PC-3 (cell line): ENCODE data around the gene GGACT. TPM values are rescaled to one million over a fixed set of nuclear protein-coding genes. Genes with fewer than 3 reads are reported as not detected.

Source experiments
- ATAC-seq: fragments of 200-7000 bp; cut with Tn5 transposase; 2 replicates; pipeline ENCODE4 v1.9.1; 2020; ENCODE audit warnings: mild to moderate bottlenecking, moderate library complexity
- BruUV-seq: library from RNA; stranded (reverse); fragments of 400-500 nt; replicated peaks from 2 replicates; lab custom pipeline; 2021; lab: Mats Ljungman, UMichigan
- CTCF ChIA-PET: fragments of 300-600 bp; sonication (Branson Sonifier 250); formaldehyde crosslinking; loops from one replicate; lab custom pipeline; 2022; ENCODE audit warnings: antibody characterized with exemption; lab: Charles Lee
- POLR2A ChIA-PET: fragments of 300-600 bp; sonication (Branson Sonifier 250); formaldehyde crosslinking; loops from one replicate; lab custom pipeline; 2022; ENCODE audit warnings: antibody characterized with exemption; ENCODE audit not compliant: unreplicated experiment; lab: Charles Lee
- DNase-seq: peaks from one replicate; pipeline ENCODE4 v3.0.0-alpha.2; 2015
- H2AFZ ChIP-seq: fragments of 300-600 bp; sonication (generic); 2 replicates; pipeline ENCODE4 v1.6.0; 2016; ENCODE audit warnings: antibody characterized with exemption, low read length
- H3F3A ChIP-seq: fragments of 300-600 bp; sonication (generic); one replicate; pipeline ENCODE4 v1.6.0; 2017; ENCODE audit warnings: antibody characterized with exemption, low read length, control low read depth, mild to moderate bottlenecking; ENCODE audit not compliant: unreplicated experiment
- H3K27ac ChIP-seq: fragments of 300-600 bp; sonication (generic); 2 replicates; pipeline ENCODE4 v1.5.1; 2016; ENCODE audit warnings: mild to moderate bottlenecking, low read length
- H3K27me3 ChIP-seq: fragments of 300-600 bp; sonication (generic); 2 replicates; pipeline ENCODE4 v1.6.1; 2016; ENCODE audit warnings: low read length, mixed read lengths
- H3K36me3 ChIP-seq: fragments of 300-600 bp; sonication (generic); 2 replicates; pipeline ENCODE4 v1.6.1; 2016; ENCODE audit warnings: low read depth, mixed run types, low read length, mixed read lengths
- H3K4me1 ChIP-seq: fragments of 300-600 bp; sonication (generic); 2 replicates; pipeline ENCODE4 v1.5.1; 2016; ENCODE audit warnings: low read length; ENCODE audit not compliant: insufficient read depth
- H3K4me2 ChIP-seq: fragments of 300-600 bp; sonication (generic); 2 replicates; pipeline ENCODE4 v1.6.0; 2016; ENCODE audit warnings: low read length
- H3K4me3 ChIP-seq: fragments of 300-600 bp; sonication (generic); 2 replicates; pipeline ENCODE4 v1.5.1; 2016; ENCODE audit warnings: mild to moderate bottlenecking, low read length, mixed read lengths
- H3K79me2 ChIP-seq: fragments of 300-600 bp; sonication (generic); 2 replicates; pipeline ENCODE4 v1.6.1; 2017; ENCODE audit warnings: low read length, mixed read lengths
- H3K9ac ChIP-seq: fragments of 300-600 bp; sonication (generic); 2 replicates; pipeline ENCODE4 v1.6.0; 2016; ENCODE audit warnings: mild to moderate bottlenecking, low read length
- H3K9me2 ChIP-seq: fragments of 300-600 bp; sonication (generic); replicated peaks from 2 replicates; pipeline ENCODE4 v1.6.1; 2016; ENCODE audit warnings: mixed run types, low read length, mixed read lengths
- H3K9me3 ChIP-seq: fragments of 300-600 bp; sonication (generic); 2 replicates; pipeline ENCODE4 v1.6.1; 2016; ENCODE audit warnings: low read length, mixed read lengths
- H4K20me1 ChIP-seq: fragments of 300-600 bp; sonication (generic); 2 replicates; pipeline ENCODE4 v1.6.1; 2016; ENCODE audit warnings: low read length, mixed read lengths
- EZH2 ChIP-seq: fragments of 300-600 bp; sonication (generic); IDR thresholded peaks from one replicate; pipeline ENCODE4 v1.6.1; 2017; ENCODE audit warnings: antibody characterized with exemption, mild to moderate bottlenecking, low read length; ENCODE audit not compliant: unreplicated experiment
- EZH2phosphoT487 ChIP-seq: fragments of 300-600 bp; sonication (generic); IDR thresholded peaks from 2 replicates; pipeline ENCODE4 v1.6.1; 2018; ENCODE audit warnings: mild to moderate bottlenecking, antibody characterized with exemption, low read length, borderline replicate concordance
- intact Hi-C: fragments of 100-400 bp; cut with micrococcal nuclease; formaldehyde crosslinking; loops from 2 replicates; pipeline ENCODE4 v1.9.0; 2023
- total RNA-seq: library from RNA; depleted of rRNA; stranded (reverse); fragments of >200 nt; gene quantifications from 2 replicates; pipeline ENCODE4 v1.2.3, GENCODE V29; 2014
- TF ChIP-seq, protein P1 (sequence below): fragments of 300-600 bp; sonication (generic); conservative IDR thresholded peaks from 2 replicates; pipeline ENCODE4 v1.5.1; 2017; ENCODE audit warnings: antibody characterized with exemption, low read depth, mild to moderate bottlenecking, low read length

The GGACT gene
- total RNA-seq, 1 experiment from 2014 or later: 0.77 TPM

DNA sequence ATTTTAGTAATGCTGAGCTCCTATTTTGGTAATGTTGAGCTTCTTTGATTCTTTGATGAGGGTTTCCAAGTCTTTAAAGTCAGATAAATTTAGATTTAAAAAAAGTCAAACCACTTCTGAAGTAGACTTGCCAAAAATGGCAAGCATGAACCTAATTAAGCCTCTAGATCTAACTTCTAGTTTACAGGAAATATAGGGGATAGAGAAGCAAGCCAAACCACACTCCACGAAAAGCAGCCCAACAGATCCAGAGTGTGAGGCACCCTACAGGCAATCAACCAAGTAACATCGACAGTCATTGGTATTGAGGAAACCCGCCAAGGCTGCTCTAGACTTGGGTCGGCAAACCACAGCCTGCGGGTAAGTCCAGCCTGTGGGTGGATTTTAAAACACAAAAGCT is 3.7 kb downstream of the GGACT start:
- no TSS peak for BruUV-seq
- H3K9ac ChIP-seq: no peak overlapping the region
- no peaks in the 10 kb centered on the region for H4K20me1 ChIP-seq
- no peaks in the 10 kb centered on the region for H3F3A ChIP-seq
- intact Hi-C loops: no loop called here
- ATAC-seq (no peak), DNase-seq (no peak)
- TF ChIP-seq EZH2: no peak
- TF ChIP-seq EZH2phosphoT487: no peak
- no peaks in the 10 kb centered on the region for H3K4me1 ChIP-seq
- no peak overlapping the region for H3K4me3 ChIP-seq
- H3K4me2 ChIP-seq: no peak overlapping the region
- H3K27me3 ChIP-seq: no peaks in the 10 kb centered on the region
- H3K79me2 ChIP-seq: no peaks in the 10 kb centered on the region
- no peaks in the 10 kb centered on the region for H3K36me3 ChIP-seq
- no peaks in the 10 kb centered on the region for H3K9me3 ChIP-seq
- H2AFZ ChIP-seq: no peak overlapping the region
- ChIA-PET CTCF (no interaction called here), POLR2A (no interaction called here)
- no peak overlapping the region for H3K27ac ChIP-seq
- no peaks in the 10 kb centered on the region for H3K9me2 ChIP-seq

- POLR2A ChIA-PET: no interaction called here
- H3K9me2 ChIP-seq: no peaks in the 10 kb centered on the region
- no peaks in the 10 kb centered on the region for H3K4me1 ChIP-seq
- intact Hi-C loops: no loop called here
- no peaks in the 10 kb centered on the region for H3K9me3 ChIP-seq
- H3K4me3 ChIP-seq: no peak overlapping the region
- H3K27ac ChIP-seq: no peak overlapping the region
- H4K20me1 ChIP-seq: no peaks in the 10 kb centered on the region
- BruUV-seq: no TSS peak
- H3K9ac ChIP-seq: no peak overlapping the region
- TF ChIP-seq EZH2 (no peak), EZH2phosphoT487 (no peak)
- TF ChIP-seq, protein P1, sequence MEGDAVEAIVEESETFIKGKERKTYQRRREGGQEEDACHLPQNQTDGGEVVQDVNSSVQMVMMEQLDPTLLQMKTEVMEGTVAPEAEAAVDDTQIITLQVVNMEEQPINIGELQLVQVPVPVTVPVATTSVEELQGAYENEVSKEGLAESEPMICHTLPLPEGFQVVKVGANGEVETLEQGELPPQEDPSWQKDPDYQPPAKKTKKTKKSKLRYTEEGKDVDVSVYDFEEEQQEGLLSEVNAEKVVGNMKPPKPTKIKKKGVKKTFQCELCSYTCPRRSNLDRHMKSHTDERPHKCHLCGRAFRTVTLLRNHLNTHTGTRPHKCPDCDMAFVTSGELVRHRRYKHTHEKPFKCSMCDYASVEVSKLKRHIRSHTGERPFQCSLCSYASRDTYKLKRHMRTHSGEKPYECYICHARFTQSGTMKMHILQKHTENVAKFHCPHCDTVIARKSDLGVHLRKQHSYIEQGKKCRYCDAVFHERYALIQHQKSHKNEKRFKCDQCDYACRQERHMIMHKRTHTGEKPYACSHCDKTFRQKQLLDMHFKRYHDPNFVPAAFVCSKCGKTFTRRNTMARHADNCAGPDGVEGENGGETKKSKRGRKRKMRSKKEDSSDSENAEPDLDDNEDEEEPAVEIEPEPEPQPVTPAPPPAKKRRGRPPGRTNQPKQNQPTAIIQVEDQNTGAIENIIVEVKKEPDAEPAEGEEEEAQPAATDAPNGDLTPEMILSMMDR: no peak
- no peaks in the 10 kb centered on the region for H3K79me2 ChIP-seq
- no peaks in the 10 kb centered on the region for H3K27me3 ChIP-seq
- DNase-seq: no peak
- H3F3A ChIP-seq: no peaks in the 10 kb centered on the region
- H2AFZ ChIP-seq: no peak overlapping the region
- H3K36me3 ChIP-seq: no peaks in the 10 kb centered on the region
- no peak for ATAC-seq
- CTCF ChIA-PET: no interaction called here
- H3K4me2 ChIP-seq: no peak overlapping the region
Observed at GRCh38 chr13:100581504-100581903, 7.1 kb downstream of the GGACT start.

DNA sequence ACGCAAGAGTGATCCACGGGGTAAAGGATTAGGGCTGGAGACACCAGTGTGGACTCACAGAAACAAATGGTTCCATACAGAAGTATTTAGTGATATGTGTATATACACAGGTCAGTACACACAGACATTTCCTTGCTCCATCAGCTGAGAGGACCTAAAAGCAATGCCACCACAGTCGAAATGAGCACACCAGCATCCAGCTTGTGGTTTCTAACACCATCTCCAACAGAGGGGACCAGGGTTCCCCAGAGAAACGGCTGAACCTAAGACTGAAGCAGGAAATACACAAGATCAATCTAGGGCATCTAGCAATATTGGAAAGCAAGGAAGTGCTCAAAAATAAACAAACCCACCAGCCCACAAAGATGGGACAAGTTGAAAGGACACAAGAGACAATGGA is 7.6 kb downstream of the GGACT start:
- no peak overlapping the region for H2AFZ ChIP-seq
- TF ChIP-seq EZH2: no peak
- TF ChIP-seq EZH2phosphoT487: no peak
- TF ChIP-seq, protein P1: no peak
- H3K4me3 ChIP-seq: no peak overlapping the region
- no peaks in the 10 kb centered on the region for H4K20me1 ChIP-seq
- no peaks in the 10 kb centered on the region for H3K27me3 ChIP-seq
- ATAC-seq (no peak), DNase-seq (no peak)
- H3K27ac ChIP-seq: no peak overlapping the region
- ChIA-PET CTCF (no interaction called here), POLR2A (no interaction called here)
- no peaks in the 10 kb centered on the region for H3F3A ChIP-seq
- no peaks in the 10 kb centered on the region for H3K79me2 ChIP-seq
- H3K4me2 ChIP-seq: no peak overlapping the region
- H3K36me3 ChIP-seq: no peaks in the 10 kb centered on the region
- H3K9ac ChIP-seq: no peak overlapping the region
- intact Hi-C loops: no loop called here
- H3K9me3 ChIP-seq: no peaks in the 10 kb centered on the region
- no peaks in the 10 kb centered on the region for H3K4me1 ChIP-seq
- no peaks in the 10 kb centered on the region for H3K9me2 ChIP-seq
- no TSS peak for BruUV-seq
